ENCODE data around the gene PSMA8.
A peak's percentile ranks its signal among the peaks of the same experiment; 100 is the strongest.
"Not testable (repeated sequence)": the region's sequence is repeated elsewhere in the genome, so short reads cannot be mapped to it uniquely, and the experiment has no call there.

Gene PSMA8

GRCh38 chr18:26133652-26134051 is at the start of gene PSMA8:
Gene PSMA8, plus strand, starts transcription at chr18:26133869. Its CDS starts 97 bp downstream, at chr18:26133966.
- peak; percentile 45 for DNase-seq

- DNase-seq = no peak
Measured at GRCh38 chr18:26085056-26085455, 48.6 kb upstream of the PSMA8 start.

- no peak for DNase-seq
Measured at GRCh38 chr18:26086959-26087358, 46.7 kb upstream of the PSMA8 start.

DNA sequence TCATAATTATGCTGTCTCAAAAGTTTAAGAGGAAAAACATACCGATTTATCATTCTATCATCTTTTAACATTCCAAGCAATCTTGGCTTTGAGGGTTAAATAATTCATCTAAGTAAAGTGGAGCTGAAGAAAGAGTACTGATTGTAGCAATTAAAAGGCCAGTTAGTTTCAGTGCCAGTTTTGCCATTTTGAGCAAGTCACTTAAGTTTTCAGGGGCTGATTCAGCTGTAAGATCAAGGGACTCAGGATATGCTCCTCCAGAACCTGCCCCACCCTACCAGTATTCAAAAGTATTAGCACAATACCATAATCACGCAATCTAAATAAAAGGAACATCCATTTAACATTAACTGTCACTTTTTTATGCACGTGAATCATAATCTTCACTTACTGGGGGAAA is 45.2 kb upstream of the PSMA8 start:
- DNase-seq = peak; percentile 71

DNA sequence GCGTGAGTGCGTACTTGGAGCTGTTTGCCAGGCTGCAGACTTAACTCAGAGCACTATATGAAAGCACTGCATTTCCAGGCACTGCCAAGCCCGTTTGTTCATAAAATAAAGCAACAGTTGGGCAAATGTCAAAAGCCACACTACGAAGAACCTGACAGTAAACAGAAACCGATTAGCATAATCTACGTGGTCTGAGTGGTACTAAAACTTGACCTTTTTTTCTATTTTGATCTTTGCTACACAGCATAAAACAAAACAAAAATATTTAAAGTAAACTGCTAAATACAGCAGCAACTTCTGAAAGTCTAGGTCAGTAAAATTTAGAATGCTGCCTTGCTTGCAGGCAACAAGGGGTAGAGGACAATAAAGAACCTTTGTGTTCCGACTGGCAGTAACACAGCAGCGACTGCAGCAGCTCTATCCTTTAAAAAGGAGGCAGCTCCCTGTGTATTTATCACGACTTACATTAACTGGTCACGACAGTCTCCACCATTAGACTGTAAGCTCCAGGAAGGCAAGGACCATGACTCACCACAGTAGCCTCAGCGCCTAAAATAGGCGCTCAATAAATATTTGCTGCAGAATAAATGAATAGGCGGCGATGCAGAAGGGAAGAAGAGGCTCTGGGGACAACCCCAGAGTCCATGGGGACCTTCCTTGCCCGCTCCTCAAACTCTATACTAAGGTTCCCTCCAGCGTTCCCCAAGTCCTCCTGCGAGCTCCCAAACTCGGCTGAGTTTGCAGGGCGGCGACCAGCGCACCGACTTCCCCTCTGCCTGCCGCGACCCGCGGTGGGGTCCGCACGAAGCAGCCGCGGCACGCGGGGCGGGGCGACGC is 44.2 kb upstream of the PSMA8 start:
- peak; percentile 57 for DNase-seq

DNA sequence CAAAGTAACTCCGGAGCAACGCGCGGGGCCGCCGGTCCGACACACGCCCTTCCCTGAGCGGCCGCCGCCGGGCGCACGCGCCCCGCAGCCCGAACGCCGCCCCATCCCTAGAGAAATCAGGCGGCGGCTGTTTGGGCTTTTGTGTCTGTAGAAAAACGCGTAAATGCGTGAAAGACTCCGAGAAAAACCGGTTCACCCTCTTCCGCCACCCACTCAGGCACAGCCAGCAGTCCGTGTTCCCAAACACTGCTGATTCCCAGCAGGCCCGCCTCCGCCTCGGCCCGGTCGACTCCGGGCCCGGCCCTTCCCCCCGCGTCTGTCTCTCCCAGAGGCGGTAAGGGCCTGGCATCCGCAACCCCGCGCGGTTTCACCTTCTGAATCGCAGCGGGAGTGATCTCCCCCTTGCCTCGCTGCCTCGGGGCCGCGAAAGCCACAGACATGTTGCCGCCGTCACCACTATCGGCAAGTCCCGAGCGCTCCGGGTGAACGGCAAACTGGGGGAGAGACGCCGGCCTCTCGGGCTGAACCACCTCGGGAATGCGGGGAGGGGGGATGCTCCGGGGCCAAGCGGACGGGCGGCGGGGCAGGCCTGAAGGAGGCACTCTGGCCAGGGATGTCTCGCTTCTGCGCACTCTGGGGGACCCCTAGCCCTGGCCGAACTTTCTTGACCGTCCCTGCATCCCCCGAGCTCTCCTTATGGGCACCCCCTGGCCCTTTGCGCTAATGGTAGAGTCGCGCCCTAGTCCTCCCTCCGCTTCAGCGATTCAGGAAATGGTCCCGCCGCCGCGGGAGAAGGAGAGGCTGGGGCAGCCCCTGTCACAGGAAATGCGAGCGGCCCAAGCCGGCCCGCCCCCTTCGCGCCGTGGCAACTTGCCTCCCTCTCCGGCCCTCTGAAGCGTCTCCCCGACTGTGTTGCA is 43.3 kb upstream of the PSMA8 start, which contains the start of gene SS18:
SS18 (minus strand) TSS at position 484 of the 917 bp plus-strand sequence; CDS start at position 440, 44 bp downstream.
- peak; percentile 97 for DNase-seq

GRCh38 chr18:26091047-26091630 is 42.5 kb upstream of the PSMA8 start:
- DNase-seq = peak; percentile 85

- DNase-seq = no peak
Measured at GRCh38 chr18:26096852-26097251, 36.8 kb upstream of the PSMA8 start.

DNA sequence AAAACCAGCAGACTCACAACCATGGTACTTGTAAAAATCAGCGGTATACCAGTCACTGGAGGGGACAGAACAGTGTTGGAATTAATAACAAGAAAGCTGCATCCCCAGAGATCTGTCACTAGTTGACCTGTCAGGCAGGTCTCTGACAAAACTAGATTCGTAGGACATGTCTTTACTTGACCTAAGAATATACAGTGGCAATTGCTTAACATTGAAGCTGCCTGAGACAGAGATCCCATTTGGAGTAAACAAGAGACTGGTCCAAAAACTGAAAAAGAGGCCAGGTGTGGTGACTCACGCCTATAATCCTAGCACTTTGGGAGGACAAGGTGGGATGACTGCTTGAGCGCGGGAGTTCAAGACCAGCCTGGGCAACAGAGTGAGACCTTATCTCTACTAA is 36.1 kb upstream of the PSMA8 start:
- no peak for DNase-seq

- peak; percentile 58 for DNase-seq
Measured at GRCh38 chr18:26103579-26103978, 30.1 kb upstream of the PSMA8 start.

DNA sequence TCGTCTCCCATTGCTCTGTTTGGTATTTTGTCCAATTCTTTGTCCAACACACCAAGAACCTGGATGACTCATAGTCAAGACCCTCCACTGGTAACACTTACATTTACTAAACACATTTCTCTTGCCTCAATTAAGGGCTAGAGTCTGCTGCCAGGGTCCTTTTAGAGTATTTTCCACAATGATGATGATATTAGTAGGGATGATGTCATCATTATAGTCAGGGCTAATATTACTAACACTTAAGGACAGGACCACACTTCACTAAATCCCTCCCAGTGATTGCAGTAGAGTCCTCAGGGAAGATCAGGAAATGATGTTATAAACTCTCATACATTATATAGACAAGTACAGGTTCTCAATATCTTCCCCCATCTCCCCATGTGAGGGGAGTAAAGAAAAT is 29.6 kb upstream of the PSMA8 start:
- no peak for DNase-seq

- no peak for DNase-seq
Measured at GRCh38 chr18:26119246-26119645, 14.4 kb upstream of the PSMA8 start.

DNA sequence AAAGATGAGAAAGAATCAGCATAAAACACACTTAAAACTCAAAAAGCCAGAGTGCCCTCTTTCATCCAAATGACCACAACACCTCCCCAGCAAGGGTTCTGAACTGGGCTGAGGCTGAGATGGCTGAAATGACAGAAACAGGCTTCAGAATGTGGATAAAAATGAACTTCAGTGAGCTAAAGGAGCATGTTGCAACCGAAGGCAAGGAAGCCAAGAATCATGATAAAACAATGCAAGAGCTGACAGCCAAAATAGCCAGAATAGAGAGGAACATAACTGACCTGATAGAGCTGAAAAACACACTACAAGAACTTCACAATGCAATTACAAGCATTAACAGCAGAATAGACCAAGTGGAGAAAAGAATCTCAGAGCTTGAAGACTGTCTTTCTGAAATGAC is 12.2 kb upstream of the PSMA8 start:
- no peak for DNase-seq

DNA sequence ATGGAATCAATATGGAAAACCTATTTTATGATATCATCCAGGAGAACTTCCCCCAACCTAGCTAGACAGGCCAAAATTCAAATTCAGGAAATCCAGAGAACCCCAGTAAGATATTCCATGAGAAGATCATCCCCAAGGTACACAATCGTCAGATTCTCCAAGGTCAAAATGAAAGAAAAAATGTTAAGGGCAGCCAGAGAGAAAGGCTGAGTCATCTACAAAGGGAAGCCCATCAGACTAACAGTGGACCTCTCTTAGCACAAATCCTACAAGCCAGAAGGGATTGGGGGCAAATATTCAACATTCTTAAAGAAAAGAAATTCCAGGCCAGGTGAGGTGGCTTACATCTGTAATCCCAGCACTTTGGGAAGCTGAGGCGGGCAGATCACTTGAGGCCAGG is 11.7 kb upstream of the PSMA8 start:
- not testable (repeated sequence) for DNase-seq

DNA sequence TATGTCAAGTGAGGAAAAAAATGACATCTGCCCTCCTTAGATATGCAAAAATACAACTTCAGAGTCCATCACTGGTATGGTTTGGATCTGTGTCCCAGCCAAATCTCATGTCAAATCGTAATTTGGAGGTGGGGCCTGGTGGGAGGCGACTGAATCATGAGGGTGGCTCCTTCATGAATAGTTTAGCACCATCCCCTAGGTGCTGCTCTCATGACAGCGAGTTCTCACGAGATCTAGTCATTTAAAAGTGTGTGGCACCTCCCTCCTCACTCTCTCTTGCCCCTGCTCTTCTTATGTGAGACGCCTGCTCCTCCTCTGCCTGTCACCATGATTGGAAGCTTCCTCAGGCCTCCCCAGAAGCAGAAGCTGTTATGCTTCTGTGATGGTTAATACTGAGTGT is 5.9 kb upstream of the PSMA8 start:
- no peak for DNase-seq

GRCh38 chr18:26128192-26128591 is 5.5 kb upstream of the PSMA8 start:
- not testable (repeated sequence) for DNase-seq

- no peak for DNase-seq
Measured at GRCh38 chr18:26134107-26134506, 438 bp downstream of the PSMA8 start.

GRCh38 chr18:26135548-26135947 is 1.9 kb downstream of the PSMA8 start:
- no peak for DNase-seq

GRCh38 chr18:26157326-26157725 is 23.7 kb downstream of the PSMA8 start:
- no peak for DNase-seq

DNA sequence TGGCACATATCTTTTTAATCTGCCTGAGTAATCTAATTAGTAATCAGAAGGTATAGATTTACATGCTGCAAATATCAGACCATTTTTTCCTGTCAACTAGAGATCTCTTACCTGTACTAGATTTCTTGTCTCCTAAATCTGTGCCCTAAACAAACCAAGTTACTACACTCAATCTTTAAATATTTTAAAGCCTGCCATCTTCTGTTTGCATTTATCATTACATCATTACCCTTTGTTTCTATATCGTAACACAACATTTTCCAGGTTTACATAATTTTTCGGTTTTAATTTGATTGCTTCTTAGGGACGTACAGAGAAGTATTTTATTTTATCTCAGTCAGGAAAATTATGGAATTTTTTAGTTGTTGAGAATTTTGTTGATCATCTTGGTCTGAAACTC is 25.7 kb downstream of the PSMA8 start:
- peak; percentile 12 for DNase-seq

DNA sequence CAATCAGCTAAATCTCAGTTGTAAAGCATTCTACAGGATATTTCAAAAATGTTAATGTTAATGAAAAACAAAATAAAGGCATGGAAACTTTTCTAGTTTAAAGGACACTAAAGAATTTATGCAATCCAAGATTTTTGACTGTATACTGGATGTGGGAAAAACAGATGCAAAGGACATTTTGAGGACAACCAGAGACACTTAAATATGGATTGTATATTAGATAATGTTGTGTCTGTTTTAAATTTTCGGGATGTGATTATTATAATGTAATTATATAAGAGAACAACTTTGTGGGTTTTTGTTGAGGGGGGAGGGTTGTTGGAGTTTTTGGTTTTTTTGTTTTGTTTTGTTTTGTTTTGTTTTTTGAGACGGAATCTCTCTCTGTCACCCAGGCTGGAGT is 30.9 kb downstream of the PSMA8 start:
- DNase-seq = no peak

- DNase-seq = not testable (repeated sequence)
Measured at GRCh38 chr18:26167592-26167991, 33.9 kb downstream of the PSMA8 start.

GRCh38 chr18:26175481-26175880 is 41.8 kb downstream of the PSMA8 start:
- DNase-seq = no peak
